Stomach (tissue), 4 donors: ENCODE measurements around the gene ARPC3.

ENCODE experiments used
- CTCF ChIP-seq, 7 experiments: fragments of 450-650 bp in 4 of 7; fragments of 200-600 bp in 3 of 7; sonication (generic) in 3 of 7; IDR thresholded peaks; one replicate each; pipeline ENCODE4 v1.5.1; 2016 to 2019; ENCODE audit warnings: antibody characterized with exemption in 7 of 7, control low read depth in 2 of 7, mild to moderate bottlenecking in 1 of 7
- EP300 ChIP-seq: sonication (generic); formaldehyde crosslinking; IDR thresholded peaks from one replicate; pipeline ENCODE4 v1.6.1; 2017; ENCODE audit warnings: antibody characterized with exemption
- POLR2A ChIP-seq, 4 donors: fragments of 450-650 bp; IDR thresholded peaks; one replicate each; pipeline ENCODE4 v1.6.1; 2016; ENCODE audit warnings: antibody characterized with exemption in 4 of 4, control low read depth in 2 of 4, mild to moderate bottlenecking in 1 of 4, moderate library complexity in 1 of 4
- POLR2AphosphoS5 ChIP-seq, 3 donors: sonication (generic); formaldehyde crosslinking; IDR thresholded peaks; one replicate each; pipeline ENCODE4 v1.6.1; 2016; ENCODE audit warnings: antibody characterized with exemption in 3 of 3

GRCh38 chr12:110449799-110450497 lies at the start of gene ARPC3:
- peak in 5 of 7 experiments; percentile 72 to 87 (median 77) for TF ChIP-seq CTCF (IDR thresholded peaks at IDR 0.05)
- peak in 1 of 4 donors; percentile 13 for TF ChIP-seq POLR2A (IDR thresholded peaks at IDR 0.05)
- TF ChIP-seq EP300, result no peak
- TF ChIP-seq POLR2AphosphoS5 (IDR thresholded peaks at IDR 0.05), result peak; percentile 73 to 98 (median 87)
